ENCODE results near the gene SLC27A3.

Gene SLC27A3, protein sequence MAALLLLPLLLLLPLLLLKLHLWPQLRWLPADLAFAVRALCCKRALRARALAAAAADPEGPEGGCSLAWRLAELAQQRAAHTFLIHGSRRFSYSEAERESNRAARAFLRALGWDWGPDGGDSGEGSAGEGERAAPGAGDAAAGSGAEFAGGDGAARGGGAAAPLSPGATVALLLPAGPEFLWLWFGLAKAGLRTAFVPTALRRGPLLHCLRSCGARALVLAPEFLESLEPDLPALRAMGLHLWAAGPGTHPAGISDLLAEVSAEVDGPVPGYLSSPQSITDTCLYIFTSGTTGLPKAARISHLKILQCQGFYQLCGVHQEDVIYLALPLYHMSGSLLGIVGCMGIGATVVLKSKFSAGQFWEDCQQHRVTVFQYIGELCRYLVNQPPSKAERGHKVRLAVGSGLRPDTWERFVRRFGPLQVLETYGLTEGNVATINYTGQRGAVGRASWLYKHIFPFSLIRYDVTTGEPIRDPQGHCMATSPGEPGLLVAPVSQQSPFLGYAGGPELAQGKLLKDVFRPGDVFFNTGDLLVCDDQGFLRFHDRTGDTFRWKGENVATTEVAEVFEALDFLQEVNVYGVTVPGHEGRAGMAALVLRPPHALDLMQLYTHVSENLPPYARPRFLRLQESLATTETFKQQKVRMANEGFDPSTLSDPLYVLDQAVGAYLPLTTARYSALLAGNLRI

DNA sequence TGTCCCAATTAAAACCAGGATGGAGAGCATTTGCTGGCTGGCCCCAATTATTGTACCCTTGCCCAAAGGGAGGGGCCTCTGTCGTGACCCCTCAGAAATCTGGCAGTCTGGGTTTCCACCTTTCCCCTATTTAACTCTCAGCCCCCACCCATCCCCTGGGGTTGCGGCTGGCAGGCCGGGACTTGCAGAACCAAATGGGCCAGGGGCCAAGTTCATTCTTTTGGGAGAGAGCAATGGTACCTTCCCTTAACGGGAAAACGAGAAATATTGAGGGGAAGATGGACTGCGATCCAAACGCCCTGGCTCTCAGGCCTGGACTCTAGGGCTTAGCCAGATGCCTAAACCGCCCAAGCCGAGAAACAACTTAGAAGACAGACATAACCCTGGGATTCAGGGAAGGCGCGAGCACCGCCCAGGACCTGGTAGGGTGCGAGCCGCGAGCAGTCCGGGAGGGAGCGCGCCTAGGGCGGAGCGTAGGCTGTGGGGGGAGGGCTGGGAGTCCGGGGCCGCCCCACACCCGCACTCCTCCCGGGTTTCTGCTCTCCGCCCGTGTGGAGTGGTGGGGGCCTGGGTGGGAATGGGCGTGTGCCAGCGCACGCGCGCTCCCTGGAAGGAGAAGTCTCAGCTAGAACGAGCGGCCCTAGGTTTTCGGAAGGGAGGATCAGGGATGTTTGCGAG is at the start of gene SLC27A3:
Gene SLC27A3 (plus strand): TSS at position 628 of the 678 bp plus-strand sequence. CDS start 91 bp downstream, outside the sequence.
- TF ChIP-seq, protein P1, sequence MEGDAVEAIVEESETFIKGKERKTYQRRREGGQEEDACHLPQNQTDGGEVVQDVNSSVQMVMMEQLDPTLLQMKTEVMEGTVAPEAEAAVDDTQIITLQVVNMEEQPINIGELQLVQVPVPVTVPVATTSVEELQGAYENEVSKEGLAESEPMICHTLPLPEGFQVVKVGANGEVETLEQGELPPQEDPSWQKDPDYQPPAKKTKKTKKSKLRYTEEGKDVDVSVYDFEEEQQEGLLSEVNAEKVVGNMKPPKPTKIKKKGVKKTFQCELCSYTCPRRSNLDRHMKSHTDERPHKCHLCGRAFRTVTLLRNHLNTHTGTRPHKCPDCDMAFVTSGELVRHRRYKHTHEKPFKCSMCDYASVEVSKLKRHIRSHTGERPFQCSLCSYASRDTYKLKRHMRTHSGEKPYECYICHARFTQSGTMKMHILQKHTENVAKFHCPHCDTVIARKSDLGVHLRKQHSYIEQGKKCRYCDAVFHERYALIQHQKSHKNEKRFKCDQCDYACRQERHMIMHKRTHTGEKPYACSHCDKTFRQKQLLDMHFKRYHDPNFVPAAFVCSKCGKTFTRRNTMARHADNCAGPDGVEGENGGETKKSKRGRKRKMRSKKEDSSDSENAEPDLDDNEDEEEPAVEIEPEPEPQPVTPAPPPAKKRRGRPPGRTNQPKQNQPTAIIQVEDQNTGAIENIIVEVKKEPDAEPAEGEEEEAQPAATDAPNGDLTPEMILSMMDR (conservative IDR thresholded peaks at IDR 0.05): no peak
- H3K27ac ChIP-seq: peak within 1 kb of the TSS; percentile 94

DNA sequence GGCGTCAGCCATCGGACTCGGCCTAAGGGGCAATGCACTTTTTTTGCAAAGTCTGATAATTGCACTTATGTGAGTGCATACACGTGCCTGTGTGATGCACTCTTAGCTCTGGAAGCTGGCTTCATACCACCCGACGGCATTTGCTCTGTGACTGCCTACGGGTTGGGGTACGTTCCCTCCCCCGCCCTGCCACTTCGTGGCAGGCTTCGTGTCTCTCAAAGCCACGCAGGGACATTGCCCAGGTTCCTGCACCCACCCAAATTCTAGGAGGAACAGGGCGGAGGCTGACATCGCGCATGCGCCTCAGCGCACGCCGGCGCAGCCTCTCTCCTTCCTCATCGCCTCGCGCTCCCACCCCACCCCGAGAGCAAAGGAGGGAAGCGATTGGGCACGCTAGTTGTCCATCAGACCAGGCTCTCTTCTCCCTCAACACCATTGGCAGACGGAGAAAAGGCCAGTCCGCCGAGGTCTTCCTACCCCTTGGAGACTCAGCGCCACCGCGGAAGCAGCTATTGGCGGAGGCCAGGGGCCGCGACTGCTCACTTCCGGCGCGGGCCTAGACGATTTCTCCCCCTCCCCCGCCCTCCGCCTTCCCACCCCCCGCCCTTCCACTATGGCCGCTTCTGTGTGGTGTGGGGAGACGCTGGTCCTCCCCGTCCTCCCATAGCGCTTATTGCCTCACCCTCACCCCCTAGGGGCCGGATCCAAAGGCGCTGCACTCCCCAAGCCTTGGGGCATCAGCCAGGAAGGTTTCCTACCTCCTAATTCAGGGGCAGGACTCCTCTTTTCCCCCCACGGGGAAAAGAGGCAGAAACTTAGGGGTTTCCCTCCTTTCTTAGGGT is 47.5 kb upstream of the SLC27A3 start, which contains the start of gene INTS3:
Gene INTS3 (plus strand): TSS at position 588 of the 842 bp plus-strand sequence. CDS start 585 bp downstream, outside the sequence.
- TF ChIP-seq, protein P1 (conservative IDR thresholded peaks at IDR 0.05): no peak
- peak within 1 kb of the TSS; percentile 98 for H3K27ac ChIP-seq

DNA sequence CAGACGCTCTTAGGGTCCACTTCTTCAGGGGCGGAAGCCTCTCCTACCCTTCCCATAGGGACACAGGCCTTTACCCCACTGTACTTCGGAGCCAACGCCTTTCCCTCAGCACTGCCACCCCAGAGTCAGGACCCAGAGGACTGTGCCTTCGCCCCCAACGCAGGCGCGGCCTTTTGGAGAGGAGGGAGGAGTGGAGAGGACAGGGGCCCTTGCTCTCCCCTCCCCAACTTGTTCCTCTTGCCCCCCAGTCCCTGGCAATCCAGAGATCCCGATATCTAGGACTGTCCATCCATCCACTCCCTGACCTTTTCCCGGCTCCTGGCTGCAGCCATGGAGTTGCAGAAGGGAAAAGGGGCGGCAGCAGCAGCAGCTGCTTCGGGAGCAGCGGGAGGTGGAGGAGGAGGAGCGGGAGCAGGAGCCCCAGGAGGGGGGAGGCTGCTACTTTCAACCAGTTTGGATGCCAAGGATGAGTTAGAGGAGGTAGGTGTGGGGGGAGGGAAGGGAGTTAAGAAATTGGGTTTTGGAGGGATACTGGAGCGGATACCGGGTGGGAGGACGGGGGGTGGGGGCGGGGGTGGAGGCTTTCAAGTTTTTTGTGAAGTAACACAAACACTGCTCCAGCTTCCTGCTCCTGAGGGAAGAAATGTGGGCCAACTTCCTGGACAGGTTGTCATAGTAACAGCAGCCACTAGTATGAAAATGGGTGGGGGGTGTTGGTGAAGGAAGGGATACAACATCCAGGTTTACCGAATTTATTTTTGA is 46.7 kb upstream of the SLC27A3 start:
- H3K27ac ChIP-seq: peak overlapping the region; percentile 98
- TF ChIP-seq, protein P1 (conservative IDR thresholded peaks at IDR 0.05): no peak

DNA sequence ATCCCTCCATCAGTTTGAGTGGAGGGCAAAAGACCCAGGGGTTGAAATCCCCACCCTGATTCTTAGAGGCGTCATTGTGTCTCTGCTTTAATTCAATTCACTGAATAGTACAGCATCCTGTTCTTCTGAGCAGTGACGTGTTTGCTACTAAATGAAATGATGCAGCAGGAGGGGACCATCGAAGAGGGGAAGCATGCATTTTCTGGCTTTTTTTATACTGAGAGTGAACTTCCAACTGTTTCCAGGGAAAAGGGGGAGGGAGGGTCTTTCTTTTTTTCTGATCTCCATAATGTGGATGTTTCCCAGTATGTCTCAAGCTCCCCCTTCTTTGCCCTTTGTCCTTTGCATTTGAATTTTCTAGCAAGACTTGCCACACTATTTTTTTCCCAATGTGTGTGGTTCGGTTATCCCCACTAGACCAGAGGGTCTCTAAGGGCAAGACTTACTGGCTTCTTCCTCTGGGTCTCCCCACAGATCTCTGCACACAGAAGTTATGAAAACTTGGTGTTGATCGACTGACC is 44.7 kb upstream of the SLC27A3 start:
- TF ChIP-seq, protein P1 (conservative IDR thresholded peaks at IDR 0.05): no peak
- peak overlapping the region; percentile 98; the same call in 1 of the 2 replicates for H3K27ac ChIP-seq

DNA sequence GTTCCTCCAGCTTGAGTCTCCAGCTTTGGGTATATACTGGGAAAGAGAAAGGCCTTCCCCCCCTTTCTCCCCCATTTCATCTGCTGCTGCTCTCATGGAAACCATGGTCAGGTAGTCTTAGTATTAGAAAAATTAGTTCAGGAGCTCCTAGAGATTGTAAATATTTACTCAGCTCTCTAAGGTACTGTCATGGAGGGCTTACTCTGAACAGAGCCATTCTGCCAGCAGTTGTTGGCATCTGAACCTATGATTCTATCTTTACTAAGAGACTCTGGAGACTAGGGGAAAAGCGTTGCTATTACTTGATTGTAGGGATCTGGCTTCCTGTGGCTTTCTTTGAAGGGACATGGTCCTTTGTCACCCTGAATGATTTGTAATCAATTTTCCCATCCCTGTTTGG is 41.2 kb upstream of the SLC27A3 start:
- TF ChIP-seq, protein P1 (conservative IDR thresholded peaks at IDR 0.05): no peak
- H3K27ac ChIP-seq: peak overlapping the region; percentile 76

DNA sequence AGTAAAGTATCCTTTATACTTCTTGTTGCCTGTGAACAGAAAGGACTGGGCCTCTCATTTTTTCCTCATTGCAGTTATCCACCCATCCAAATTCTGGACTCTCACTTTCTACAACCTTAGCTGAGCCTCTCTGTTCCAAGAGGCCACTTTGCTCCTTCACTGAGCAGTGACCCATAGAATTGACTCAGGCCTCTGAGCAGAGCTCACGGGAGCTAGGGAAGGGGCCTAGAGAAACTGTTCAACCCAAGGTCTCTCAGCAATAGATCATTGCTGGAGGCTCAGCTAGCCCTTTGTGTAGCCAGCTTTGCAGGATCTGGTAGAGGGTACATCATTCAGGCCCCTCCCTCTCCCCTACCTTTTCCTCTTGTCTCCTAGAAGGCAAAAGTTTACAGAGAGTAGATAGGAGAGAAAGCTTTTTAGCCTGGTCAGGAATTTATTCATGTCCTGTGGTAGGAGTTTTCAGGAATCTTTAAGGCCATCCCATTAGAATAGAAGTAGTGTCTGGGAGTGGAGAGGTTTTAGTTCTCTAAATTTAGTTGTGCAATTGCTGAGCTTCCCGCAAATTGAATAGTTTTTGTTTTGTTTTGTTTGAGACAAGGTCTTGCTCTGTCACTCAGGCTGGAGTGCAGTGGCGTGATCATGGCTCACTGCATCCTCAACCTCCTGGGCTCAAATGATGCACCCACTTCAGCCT is 40.7 kb upstream of the SLC27A3 start:
- peak overlapping the region; percentile 76 for H3K27ac ChIP-seq

More for the DNA sequence above, 40.7 kb upstream of the SLC27A3 start:
- TF ChIP-seq, protein P1 (conservative IDR thresholded peaks at IDR 0.05): no peak
